Measurements from ENCODE around the gene CCDC187. TPM values are rescaled to one million over a fixed set of nuclear protein-coding genes. Genes with fewer than 3 reads are reported as not detected.

The CCDC187 gene
- total and polyA plus RNA-seq, 2 donors: 0.23 to 0.24 TPM

DNA sequence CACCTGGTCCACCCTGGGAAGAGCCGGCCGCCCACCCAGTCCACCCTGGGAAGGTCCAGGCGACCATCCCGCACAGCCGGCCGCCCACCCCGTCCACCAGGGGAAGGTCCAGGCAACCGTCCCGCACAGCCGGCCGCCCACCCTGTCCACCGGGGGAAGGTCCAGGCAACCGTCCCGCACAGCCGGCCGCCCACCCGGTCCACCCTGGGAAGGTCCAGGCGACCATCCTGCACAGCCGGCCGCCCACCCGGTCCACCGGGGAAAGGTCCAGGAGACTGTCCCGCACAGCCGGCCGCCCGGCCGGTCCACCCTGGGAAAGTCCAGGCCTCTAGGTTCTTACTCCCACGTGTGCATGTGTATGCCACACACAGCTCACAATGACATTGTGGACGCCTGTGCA lies 51.6 kb downstream of the CCDC187 start:
- H3K9me3 ChIP-seq (ENCODE audit: control insufficient read depth in 2 of 2, insufficient read depth in 1 of 2, low read length in 1 of 2): no peaks in the 10 kb centered on the region
- no peaks in the 10 kb centered on the region for H3K4me1 ChIP-seq (ENCODE audit: control insufficient read depth in 2 of 2, insufficient read depth in 2 of 2, low read length in 2 of 2)
- H3K36me3 ChIP-seq (ENCODE audit: control insufficient read depth in 2 of 2, insufficient read depth in 2 of 2, low read length in 1 of 2): no peaks in the 10 kb centered on the region
- DNase-seq (ENCODE audit: low read depth in 6 of 9, low spot score in 9 of 9): no peak
- no peak overlapping the region for H3K4me3 ChIP-seq (ENCODE audit: low read length in 2 of 2)
- H3K27me3 ChIP-seq (ENCODE audit: control insufficient read depth in 2 of 2, insufficient read depth in 1 of 2, low read length in 1 of 2): peaks cover 0 to 21% of the 10 kb centered on the region in 2 donors
- no peak overlapping the region for H3K27ac ChIP-seq (ENCODE audit: low read depth in 1 of 2, low read length in 1 of 2)
- 95% methylated on average over 29 of the region's 29 CpGs for WGBS

DNA sequence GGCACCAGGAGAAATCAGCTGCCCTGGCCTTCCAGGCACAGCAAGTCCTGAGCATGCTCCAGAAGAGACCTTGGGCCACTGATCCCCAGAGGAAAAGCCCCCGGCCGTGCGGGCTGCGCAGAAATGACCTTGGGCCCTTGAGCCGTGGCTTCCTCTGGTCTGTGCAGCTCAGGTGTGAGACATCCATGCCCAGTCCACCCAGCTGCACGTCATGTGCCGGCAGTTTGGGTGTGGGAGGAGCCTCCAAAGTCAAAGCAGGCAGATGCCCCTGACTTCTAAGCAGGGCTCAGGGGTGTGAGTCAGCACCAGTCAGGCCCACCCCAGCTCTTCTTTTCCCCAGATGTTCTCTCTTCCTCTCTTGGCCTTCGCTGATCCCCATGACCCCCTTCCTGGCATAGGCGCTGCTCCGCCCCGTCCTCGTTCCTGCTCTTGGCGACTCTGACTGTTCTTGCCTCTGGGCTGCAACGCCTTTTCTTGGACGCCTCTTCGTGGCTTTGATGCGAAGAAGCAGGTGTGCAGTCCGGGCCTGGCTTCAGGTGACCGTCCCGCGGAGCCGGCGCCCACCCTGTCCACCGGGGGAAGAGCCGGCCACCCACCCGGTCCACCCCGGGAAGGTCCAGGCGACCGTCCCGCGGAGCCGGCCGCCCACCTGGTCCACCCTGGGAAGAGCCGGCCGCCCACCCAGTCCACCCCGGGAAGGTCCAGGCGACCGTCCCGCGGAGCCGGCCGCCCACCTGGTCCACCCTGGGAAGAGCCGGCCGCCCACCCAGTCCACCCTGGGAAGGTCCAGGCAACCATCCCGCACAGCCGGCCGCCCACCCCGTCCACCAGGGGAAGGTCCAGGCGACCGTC lies 52.4 kb downstream of the CCDC187 start:
- no peak overlapping the region for H3K4me3 ChIP-seq (ENCODE audit: low read length in 2 of 2)
- H3K4me1 ChIP-seq (ENCODE audit: control insufficient read depth in 2 of 2, insufficient read depth in 2 of 2, low read length in 2 of 2): peaks cover 0 to 4% of the 10 kb centered on the region in 2 donors
- no peaks in the 10 kb centered on the region for H3K36me3 ChIP-seq (ENCODE audit: control insufficient read depth in 2 of 2, insufficient read depth in 2 of 2, low read length in 1 of 2)
- H3K27me3 ChIP-seq (ENCODE audit: control insufficient read depth in 2 of 2, insufficient read depth in 1 of 2, low read length in 1 of 2): peaks cover 0 to 29% of the 10 kb centered on the region in 2 donors
- DNase-seq (ENCODE audit: low read depth in 6 of 9, low spot score in 9 of 9): no peak
- 94% methylated on average over 46 of the region's 50 CpGs for WGBS
- H3K9me3 ChIP-seq (ENCODE audit: control insufficient read depth in 2 of 2, insufficient read depth in 1 of 2, low read length in 1 of 2): no peaks in the 10 kb centered on the region
- no peak overlapping the region for H3K27ac ChIP-seq (ENCODE audit: low read depth in 1 of 2, low read length in 1 of 2)

DNA sequence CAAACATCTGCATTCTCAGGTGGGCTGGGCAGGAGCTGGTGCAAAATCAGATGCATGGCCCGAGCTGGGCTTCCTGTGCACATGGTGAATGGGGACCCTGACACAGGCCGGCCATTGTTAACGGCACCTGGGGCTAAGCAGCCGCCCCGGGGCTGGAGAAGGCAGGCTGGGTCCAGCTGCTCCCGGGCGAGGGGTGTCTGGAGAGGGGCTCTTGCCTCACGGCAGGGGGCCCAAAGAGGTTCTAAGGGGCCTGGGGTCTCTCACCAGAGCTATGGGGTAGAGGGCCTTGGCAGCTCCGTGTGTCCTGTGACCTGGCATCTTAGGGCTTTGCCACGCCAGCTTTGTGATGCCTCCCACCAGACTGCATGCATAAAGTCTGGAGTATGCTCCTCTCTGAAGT lies 53.2 kb downstream of the CCDC187 start:
- 80% methylated on average over 10 of the region's 10 CpGs for WGBS
- Histone ChIP-seq H3K4me1 (ENCODE audit: control insufficient read depth in 2 of 2, insufficient read depth in 2 of 2, low read length in 2 of 2) (peaks cover 0 to 10% of the 10 kb centered on the region in 2 donors), H3K36me3 (ENCODE audit: control insufficient read depth in 2 of 2, insufficient read depth in 2 of 2, low read length in 1 of 2) (no peaks in the 10 kb centered on the region), H3K27ac (ENCODE audit: low read depth in 1 of 2, low read length in 1 of 2) (no peak overlapping the region), H3K27me3 (ENCODE audit: control insufficient read depth in 2 of 2, insufficient read depth in 1 of 2, low read length in 1 of 2) (peaks cover 0 to 31% of the 10 kb centered on the region in 2 donors), H3K4me3 (ENCODE audit: low read length in 2 of 2) (no peak overlapping the region), H3K9me3 (ENCODE audit: control insufficient read depth in 2 of 2, insufficient read depth in 1 of 2, low read length in 1 of 2) (no peaks in the 10 kb centered on the region)
- no peak for DNase-seq (ENCODE audit: low read depth in 6 of 9, low spot score in 9 of 9)

DNA sequence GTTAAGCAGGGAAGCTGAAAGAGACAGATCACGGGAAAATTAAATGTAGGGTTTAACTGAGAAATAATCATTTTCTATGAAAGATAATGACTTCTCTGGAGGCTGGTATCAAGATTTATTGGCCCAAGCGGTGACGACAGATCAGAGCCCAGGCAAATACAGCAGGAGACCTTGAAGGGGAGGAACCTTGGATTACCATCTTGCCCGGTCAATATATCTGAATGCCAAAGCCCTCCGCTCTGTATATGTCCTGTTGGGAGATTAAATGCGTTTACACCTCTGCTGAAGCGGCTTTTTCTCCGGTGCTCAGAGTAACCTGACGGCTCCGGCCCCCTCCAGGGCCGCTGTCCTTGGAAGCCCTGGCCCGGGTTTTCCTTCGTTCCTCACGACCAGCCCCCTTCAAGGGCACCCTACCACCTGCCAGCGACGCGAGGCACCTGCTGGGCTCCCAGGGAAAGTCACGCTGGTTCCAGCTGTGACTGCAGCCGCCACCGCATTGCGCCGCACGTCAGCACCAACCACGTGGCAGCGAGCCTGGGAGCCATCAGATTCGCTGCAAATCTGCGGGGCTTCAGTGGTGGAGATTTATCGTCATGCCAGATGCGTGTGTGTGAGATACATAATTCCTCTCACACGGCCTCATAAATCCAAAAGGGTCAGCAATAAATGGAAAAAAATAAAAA lies 53.9 kb downstream of the CCDC187 start:
- Histone ChIP-seq H3K27me3 (ENCODE audit: control insufficient read depth in 2 of 2, insufficient read depth in 1 of 2, low read length in 1 of 2) (peaks cover 0 to 27% of the 10 kb centered on the region in 2 donors), H3K4me3 (ENCODE audit: low read length in 2 of 2) (no peak overlapping the region), H3K4me1 (ENCODE audit: control insufficient read depth in 2 of 2, insufficient read depth in 2 of 2, low read length in 2 of 2) (peaks cover 2 to 12% of the 10 kb centered on the region in 2 donors), H3K27ac (ENCODE audit: low read depth in 1 of 2, low read length in 1 of 2) (no peak overlapping the region), H3K9me3 (ENCODE audit: control insufficient read depth in 2 of 2, insufficient read depth in 1 of 2, low read length in 1 of 2) (no peaks in the 10 kb centered on the region), H3K36me3 (ENCODE audit: control insufficient read depth in 2 of 2, insufficient read depth in 2 of 2, low read length in 1 of 2) (no peaks in the 10 kb centered on the region)
- 86% methylated on average over 30 of the region's 30 CpGs for WGBS
- DNase-seq (ENCODE audit: low read depth in 6 of 9, low spot score in 9 of 9): no peak

DNA sequence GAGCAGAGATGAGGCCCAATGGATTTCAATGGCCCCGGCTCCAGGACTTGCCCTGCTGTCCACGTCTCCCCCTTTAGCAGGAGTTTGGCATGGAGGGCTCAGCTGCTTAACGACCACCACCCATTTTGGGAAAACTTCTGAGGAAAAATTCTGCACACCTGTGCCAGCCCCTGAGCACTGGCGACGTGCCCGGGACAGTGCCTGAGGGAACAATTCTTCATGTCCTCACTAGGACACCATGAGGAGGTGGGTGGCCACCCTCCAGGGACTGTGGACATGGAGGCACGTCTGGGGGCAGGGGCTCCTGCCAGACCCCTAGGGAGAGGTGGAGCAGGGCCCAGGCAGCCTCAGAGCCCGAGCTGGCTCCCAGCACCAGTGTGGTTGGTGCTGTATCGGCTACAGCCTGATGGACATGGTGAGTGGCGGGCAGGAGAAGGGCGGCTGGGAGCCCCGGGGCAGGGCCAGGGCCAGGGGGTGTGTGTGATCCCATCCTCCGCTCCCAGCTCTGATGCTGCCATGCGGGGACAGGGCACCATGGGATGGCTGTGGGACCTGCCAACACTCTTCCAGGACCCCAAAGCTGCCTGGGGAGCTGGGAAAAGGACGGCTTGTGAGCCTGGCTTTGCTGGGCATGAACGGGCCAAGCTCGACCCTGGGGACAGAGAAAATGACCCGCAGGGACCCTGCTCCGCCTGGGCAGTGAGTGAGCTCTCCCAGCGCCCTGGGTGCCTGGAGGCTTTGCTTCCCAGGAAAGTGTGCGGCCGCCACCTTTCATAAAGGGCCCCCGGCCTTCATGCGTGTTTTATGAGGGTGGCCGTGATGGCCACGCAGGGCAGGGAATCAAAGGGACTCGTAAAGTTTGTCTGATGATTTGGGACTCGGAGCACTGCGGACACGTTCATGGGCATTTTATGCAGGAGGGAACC lies 54.7 kb downstream of the CCDC187 start:
- peaks cover 10 to 19% of the 10 kb centered on the region in 2 donors for H3K4me1 ChIP-seq (ENCODE audit: control insufficient read depth in 2 of 2, insufficient read depth in 2 of 2, low read length in 2 of 2)
- no peak for DNase-seq (ENCODE audit: low read depth in 6 of 9, low spot score in 9 of 9)
- WGBS: 91% methylated on average over 30 of the region's 30 CpGs
- no peaks in the 10 kb centered on the region for H3K36me3 ChIP-seq (ENCODE audit: control insufficient read depth in 2 of 2, insufficient read depth in 2 of 2, low read length in 1 of 2)
- H3K4me3 ChIP-seq (ENCODE audit: low read length in 2 of 2): no peak overlapping the region
- H3K27me3 ChIP-seq (ENCODE audit: control insufficient read depth in 2 of 2, insufficient read depth in 1 of 2, low read length in 1 of 2): peaks cover 0 to 23% of the 10 kb centered on the region in 2 donors
- H3K9me3 ChIP-seq (ENCODE audit: control insufficient read depth in 2 of 2, insufficient read depth in 1 of 2, low read length in 1 of 2): no peaks in the 10 kb centered on the region
- no peak overlapping the region for H3K27ac ChIP-seq (ENCODE audit: low read depth in 1 of 2, low read length in 1 of 2)

DNA sequence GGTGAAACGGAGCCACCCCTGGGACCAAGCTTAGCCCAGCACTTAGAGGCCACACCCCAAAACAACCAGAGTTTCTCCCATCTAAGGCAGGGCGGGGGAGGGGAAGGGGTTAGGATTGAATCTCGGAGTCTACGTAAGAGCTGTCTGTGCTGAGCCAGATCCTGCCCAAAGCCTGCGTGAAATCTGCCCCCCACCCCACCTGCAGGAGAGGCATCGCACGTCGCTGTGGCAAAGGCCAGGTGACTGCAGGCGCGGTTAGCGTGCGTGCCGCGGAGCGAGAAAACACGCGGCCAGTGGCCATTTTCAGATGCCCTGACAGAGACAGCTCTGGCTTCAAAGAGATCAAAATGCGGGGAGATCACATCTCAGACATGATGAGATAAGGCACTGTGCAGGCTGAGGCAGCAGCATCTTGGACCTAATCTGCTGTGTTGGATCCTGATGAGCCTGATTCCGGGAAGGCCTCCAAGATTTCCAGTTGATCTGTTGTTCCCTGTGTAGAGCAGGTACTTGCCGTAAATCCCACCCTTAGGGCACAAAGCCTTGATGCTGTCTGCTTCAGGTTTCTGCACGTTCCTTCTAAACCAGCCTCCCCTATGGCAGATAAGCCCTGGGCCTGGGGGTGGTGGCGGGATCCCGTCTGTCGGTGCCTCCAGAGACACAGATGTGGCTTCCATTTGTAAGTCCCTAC lies 55.8 kb downstream of the CCDC187 start:
- Histone ChIP-seq H3K27ac (ENCODE audit: low read depth in 1 of 2, low read length in 1 of 2) (no peak overlapping the region), H3K4me1 (ENCODE audit: control insufficient read depth in 2 of 2, insufficient read depth in 2 of 2, low read length in 2 of 2) (peaks cover 17 to 28% of the 10 kb centered on the region in 2 donors), H3K9me3 (ENCODE audit: control insufficient read depth in 2 of 2, insufficient read depth in 1 of 2, low read length in 1 of 2) (no peaks in the 10 kb centered on the region), H3K27me3 (ENCODE audit: control insufficient read depth in 2 of 2, insufficient read depth in 1 of 2, low read length in 1 of 2) (peaks cover 0 to 23% of the 10 kb centered on the region in 2 donors), H3K4me3 (ENCODE audit: low read length in 2 of 2) (no peak overlapping the region), H3K36me3 (ENCODE audit: control insufficient read depth in 2 of 2, insufficient read depth in 2 of 2, low read length in 1 of 2) (no peaks in the 10 kb centered on the region)
- DNase-seq (ENCODE audit: low read depth in 6 of 9, low spot score in 9 of 9): no peak
- 93% methylated on average over 24 of the region's 24 CpGs for WGBS

DNA sequence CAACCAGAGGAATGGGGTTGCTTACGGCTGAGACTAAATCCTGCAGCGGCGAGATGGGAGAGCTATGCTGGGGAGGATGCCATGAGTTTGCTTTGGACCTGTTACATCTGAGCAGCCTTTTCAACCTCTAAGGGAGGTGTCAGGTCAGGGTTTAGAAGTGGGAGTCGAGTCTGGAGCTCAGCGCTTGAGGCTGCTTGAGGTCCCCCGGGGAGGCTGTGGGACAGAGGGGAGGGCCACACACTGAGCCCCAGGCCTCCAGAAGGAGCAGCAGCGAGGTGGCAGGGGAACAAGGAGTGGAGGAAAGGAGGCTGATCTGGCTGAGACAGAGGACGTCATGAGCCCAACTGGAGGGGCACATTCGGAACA lies 56.4 kb downstream of the CCDC187 start:
- H3K27me3 ChIP-seq (ENCODE audit: control insufficient read depth in 2 of 2, insufficient read depth in 1 of 2, low read length in 1 of 2): peaks cover 0 to 23% of the 10 kb centered on the region in 2 donors
- H3K27ac ChIP-seq (ENCODE audit: low read depth in 1 of 2, low read length in 1 of 2): no peak overlapping the region
- WGBS: 80% methylated on average over 9 of the region's 9 CpGs
- H3K36me3 ChIP-seq (ENCODE audit: control insufficient read depth in 2 of 2, insufficient read depth in 2 of 2, low read length in 1 of 2): no peaks in the 10 kb centered on the region
- no peak overlapping the region for H3K4me3 ChIP-seq (ENCODE audit: low read length in 2 of 2)
- no peaks in the 10 kb centered on the region for H3K9me3 ChIP-seq (ENCODE audit: control insufficient read depth in 2 of 2, insufficient read depth in 1 of 2, low read length in 1 of 2)
- no peak for DNase-seq (ENCODE audit: low read depth in 6 of 9, low spot score in 9 of 9)
- peaks cover 17 to 31% of the 10 kb centered on the region in 2 donors for H3K4me1 ChIP-seq (ENCODE audit: control insufficient read depth in 2 of 2, insufficient read depth in 2 of 2, low read length in 2 of 2)

DNA sequence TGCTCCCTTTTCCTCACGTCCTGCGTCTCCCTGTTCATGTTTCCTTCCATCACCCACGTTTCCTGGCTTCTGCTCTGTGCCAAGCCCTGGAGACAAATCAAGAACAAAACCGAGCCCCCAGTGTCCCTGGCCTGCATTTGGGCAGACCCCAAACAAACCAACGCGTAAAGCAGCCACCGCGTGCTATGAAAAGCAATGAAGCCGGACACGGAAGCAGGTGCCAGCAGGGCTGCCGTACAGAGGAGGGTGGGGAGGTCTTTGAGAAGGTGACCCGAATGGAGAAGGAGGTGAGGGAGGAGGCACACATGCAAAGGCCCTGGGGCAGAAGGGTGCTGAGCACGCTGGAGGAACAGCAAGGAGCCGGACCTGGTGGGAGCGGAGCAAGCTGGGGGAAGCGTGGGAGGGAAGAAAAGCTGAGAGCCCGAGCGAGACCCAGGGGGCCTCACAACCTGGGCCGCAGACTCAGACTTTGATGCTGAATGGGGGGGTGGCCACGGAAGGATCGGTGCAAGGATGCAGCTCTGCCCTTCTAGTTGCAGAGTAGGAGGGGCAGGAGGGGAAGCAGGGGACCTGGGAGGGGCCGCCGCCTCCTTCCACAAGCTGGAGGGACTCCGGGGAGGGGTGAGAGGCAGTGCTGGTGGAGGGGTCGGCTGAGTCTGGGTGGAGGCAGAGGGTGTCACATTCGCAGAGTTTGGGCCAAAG lies 56.9 kb downstream of the CCDC187 start:
- H3K4me1 ChIP-seq (ENCODE audit: control insufficient read depth in 2 of 2, insufficient read depth in 2 of 2, low read length in 2 of 2): peaks cover 17 to 32% of the 10 kb centered on the region in 2 donors
- no peaks in the 10 kb centered on the region for H3K9me3 ChIP-seq (ENCODE audit: control insufficient read depth in 2 of 2, insufficient read depth in 1 of 2, low read length in 1 of 2)
- 90% methylated on average over 26 of the region's 26 CpGs for WGBS
- no peak overlapping the region for H3K4me3 ChIP-seq (ENCODE audit: low read length in 2 of 2)
- H3K27ac ChIP-seq (ENCODE audit: low read depth in 1 of 2, low read length in 1 of 2): no peak overlapping the region
- DNase-seq (ENCODE audit: low read depth in 6 of 9, low spot score in 9 of 9): no peak
- H3K27me3 ChIP-seq (ENCODE audit: control insufficient read depth in 2 of 2, insufficient read depth in 1 of 2, low read length in 1 of 2): peaks cover 0 to 23% of the 10 kb centered on the region in 2 donors
- H3K36me3 ChIP-seq (ENCODE audit: control insufficient read depth in 2 of 2, insufficient read depth in 2 of 2, low read length in 1 of 2): no peaks in the 10 kb centered on the region

All from thymus (tissue), 11 donors.